HG02885 (cell line): ENCODE data around the gene TEAD2.

Experiments used
- ATAC-seq: cut with Tn5 transposase; IDR thresholded peaks from one replicate; pipeline ENCODE4 v1.9.1; 2021; ENCODE audit warnings: mild to moderate bottlenecking; ENCODE audit not compliant: unreplicated experiment, poor library complexity

The TEAD2 gene

DNA sequence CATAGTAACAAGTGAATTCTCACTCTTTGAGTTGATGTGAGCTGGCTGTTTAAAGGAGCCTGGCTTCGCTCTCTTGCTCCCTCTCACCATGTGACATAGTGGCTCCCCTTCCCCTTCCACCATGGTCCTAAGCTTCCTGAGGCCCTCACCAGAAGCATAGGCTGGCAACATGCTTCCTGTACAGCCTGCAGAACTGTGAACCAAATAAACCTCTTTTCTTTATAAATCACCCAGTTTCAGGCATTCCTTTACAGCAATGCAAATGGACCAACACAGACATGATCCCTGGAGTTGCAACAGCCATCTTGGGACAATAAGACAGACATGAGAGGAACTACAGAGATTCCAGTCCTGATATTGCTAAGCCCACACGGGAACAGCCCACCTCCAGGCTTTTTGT, 12.6 kb downstream of the TEAD2 start:
- ATAC-seq, result no peak

DNA sequence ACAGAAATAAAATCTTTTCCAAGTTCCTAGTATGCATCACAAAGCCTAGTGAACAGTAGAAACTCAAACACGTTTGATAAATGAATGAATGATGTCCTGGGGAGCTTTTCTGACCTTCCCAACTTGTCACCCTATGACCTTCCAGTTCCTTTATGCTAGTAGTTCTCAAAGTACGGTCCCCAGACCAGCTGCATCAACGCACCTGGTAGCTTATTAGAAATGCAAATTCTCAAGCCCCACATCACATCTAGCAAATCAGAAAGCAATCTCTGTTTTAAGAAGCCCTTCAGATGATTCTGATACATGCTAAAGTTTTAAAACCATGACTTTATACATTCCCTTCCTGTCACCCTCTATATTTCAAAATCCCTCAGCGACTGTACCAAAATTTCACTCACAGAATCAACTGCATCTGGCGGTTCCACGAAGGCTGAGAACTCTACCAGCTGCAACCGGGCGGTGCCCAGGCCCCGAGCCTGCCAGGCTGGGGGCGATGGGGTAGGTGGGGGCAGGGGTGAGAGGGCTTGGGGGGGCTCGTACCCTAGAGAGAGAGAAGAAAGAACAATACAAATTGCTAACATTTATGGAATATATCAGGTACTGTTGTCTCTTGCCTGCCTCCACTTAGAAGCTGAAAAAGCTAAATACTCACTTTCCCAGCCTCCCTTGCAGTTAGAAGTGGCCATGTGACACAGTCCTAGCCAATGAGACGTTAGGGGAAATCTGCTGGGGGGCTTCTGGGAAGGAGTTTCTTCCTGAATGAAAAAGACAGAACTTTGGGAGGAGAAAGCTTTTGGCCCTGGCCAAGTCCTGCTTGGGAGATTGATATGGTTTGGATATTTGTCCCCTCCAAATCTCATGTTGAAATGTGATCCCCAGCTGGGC, 13.7 kb downstream of the TEAD2 start:
- ATAC-seq, result no peak

DNA sequence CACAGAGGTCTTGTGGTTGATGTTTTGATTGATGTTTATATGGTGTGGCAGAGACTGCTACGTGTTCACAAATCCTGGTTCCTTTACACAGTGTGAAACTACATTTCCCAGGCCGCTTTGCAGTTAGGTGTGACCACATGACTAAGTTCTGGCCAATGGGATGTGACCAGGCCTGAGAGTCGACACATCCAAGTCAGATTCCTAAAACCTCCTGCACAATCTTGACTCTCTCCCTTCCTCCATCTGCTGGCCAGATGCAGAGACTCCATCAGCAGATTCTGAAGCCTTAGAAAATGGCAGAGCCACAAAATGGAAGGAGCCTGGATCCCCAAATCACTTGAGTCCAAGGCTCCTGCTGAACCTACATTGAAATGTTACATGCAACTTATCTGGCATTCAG, 14.4 kb downstream of the TEAD2 start:
- no peak for ATAC-seq

DNA sequence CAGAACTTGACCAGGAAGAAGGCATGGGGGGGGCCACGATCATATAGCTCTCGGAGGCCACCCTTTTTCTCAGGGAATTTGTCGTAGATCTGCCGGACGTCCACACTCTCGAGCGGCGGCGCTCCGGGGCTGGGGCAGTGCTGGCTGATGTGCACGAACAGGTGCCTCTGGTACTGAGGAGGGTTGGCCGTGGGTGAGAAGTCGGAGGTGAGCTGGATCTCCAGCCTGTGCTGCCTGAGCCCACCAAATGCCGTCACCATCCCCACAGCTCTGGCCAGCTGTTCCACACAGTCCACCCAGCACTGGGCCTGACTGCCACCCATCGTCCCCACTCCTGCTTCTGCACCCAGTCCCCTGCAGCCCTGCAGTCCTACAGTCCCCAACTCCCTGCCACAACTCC, 15.0 kb downstream of the TEAD2 start:
- ATAC-seq, result no peak

- no peak for ATAC-seq
Measured at GRCh38 chr19:49344505-49345423, 17.5 kb downstream of the TEAD2 start.

DNA sequence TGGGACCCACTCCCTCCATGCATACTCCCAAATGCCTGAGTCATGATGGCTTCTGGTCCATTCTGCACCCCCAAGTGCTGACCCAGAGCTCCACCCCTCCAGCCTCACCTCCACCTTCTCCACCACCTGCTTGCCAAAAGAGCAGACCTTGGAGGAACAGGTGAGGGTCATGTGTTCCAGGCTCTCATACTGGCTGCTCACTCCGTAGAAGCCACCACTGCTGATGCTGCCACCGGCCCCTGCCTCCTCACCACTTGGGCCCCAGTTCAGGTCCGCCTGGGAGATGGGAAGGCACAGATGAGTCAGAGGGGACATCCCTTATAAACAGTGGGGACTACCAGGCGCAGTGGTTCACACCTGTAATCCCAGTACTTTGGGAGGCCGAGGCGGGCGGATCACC, 19.1 kb downstream of the TEAD2 start:
- ATAC-seq, result no peak

DNA sequence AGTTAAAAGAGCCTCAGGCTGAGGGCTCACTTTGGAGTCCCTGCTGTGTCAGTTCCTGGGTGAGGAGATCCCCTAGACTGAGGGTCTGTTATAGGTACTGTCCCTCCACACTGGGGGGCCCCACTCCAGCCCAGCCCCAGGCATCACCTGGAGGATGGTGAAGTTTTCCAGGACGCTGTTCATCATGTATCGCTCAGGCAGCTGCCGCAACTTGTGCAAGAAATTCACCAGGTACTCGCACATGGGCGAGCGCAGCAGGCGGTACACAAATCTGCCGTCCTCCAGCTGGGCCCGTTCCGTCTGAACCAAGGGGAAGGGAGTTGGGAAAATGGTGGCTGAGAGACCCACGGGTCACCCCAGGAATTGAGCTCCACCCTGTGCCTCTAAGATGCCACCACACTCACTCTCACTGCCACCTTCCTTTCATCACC, 19.9 kb downstream of the TEAD2 start:
- ATAC-seq, result no peak

GRCh38 chr19:49340865-49341718, 21.1 kb downstream of the TEAD2 start:
- no peak for ATAC-seq

GRCh38 chr19:49340069-49340864, 21.9 kb downstream of the TEAD2 start:
- ATAC-seq, result peak; percentile 67

DNA sequence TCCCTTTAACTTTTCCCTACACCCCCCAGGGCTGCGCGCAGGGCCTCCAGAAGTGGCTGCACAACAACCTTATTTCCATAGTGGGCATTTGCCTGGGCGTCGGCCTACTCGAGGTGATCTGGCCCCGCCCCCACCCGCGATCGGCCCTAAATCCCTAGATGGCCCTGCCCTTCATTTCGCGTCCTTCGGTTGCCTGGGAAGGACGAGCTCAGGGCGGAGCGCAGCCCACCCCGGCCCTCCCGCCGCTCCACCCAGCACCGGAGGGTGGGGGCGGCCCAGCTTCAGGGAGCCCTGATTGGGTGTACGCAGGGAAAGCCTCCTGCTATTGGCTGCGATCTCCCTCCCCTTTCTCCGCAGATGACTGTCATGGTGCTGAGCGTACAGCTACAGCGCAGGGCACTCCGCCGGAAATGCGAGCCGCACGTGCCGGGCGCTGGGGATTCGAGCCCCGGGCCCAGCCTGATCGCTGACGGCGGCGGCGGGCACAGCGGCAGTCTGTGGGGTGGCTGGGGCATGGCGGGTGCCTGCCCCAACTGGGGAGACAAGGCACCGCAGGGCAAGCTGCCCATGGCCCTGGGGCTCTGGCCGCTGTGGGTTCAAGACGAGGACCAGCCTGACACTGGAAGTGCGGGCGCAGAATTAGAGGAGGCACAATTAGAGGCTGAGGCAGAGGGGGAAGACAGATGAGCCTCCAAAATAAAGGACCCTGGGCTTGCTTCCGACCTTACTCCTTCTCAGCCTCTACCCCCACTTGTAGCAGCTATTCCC, 22.7 kb downstream of the TEAD2 start:
- no peak for ATAC-seq

- ATAC-seq, result no peak
Measured at GRCh38 chr19:49338691-49339300, 23.4 kb downstream of the TEAD2 start.

GRCh38 chr19:49338023-49338677, 24.1 kb downstream of the TEAD2 start:
- ATAC-seq, result no peak

- ATAC-seq, result no peak
Measured at GRCh38 chr19:49337267-49338022, 24.8 kb downstream of the TEAD2 start.

DNA sequence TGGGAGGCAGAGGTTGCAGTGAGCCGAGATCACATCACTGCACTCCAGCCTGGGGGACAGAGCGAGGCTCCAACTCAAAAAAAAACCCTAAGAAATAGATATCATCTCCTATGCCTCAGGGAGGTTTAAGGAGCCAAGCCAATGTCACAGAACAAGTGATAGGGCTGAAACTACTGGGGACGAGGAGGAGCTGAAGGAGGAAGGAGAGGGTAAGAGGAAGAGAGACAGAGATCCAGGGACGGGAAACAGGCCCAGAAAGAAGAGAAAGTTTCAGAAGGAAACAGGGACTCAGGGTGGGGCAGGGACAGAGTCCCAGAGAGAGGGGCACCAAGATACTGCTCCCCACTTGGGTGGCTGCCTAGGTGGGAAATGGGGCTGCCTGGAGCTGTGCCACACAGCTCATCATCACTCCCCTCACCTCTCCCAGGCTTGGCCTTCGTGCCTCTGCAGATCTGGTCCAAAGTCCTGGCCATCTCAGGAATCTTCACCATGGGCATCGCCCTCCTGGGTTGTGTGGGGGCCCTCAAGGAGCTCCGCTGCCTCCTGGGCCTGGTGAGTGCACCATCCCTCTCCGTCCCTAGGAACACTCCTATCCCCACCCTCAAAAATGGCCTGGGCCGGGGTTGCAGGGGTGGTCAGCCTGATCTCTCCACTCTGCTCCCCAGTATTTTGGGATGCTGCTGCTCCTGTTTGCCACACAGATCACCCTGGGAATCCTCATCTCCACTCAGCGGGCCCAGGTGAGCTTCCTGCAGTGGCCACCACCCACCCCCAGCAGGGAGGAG, 25.5 kb downstream of the TEAD2 start:
- ATAC-seq, result no peak

GRCh38 chr19:49335784-49336481, 26.3 kb downstream of the TEAD2 start:
- ATAC-seq, result no peak
